Measurements from ENCODE around the gene RAB40B. TPM values are rescaled to one million over a fixed set of nuclear protein-coding genes. Genes with fewer than 3 reads are reported as not detected.

RAB40B gene
- polyA plus RNA-seq, 2 of the 4 experiments (the other 2 are of a cell fraction): 5.6 to 9.4 TPM

DNA sequence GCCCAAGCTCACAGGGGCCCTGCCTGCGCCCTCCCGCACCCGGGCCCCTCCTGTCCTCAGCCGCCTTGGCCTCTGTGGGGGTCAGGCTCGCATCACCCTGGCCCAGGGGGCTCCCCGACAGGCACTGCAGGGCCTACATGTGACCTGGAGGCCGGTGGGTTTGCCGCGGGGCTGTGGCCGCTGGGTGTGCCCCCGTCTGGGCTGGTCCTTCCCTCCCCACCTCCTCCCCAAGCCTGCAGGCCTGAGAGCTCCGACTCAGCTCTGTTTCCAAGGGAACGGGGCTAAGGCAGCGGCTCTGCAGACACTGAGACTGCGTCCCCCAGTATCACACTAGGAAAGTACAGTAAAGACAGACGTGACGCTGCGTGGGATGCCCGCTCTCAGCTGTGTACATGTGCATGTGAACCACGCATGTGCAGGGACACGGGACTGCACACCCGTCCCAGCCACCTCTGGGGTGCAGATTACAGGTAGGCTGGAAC lies 33.8 kb downstream of the RAB40B start:
- WGBS (ENCODE audit: missing lambda C conversion rate): 87% methylated on average over 22 of the region's 22 CpGs
- ATAC-seq (no peak), FAIRE-seq (no peak), DNase-seq (ENCODE audit: low read depth in 1 of 2, low spot score in 1 of 2) (no peak)
- ChIA-PET POLR2A (no interaction called here), CTCF (interaction anchor here (2.1 to 19.3 kb wide), 3 partner anchors 8 to 108 kb away, joined by 7 to 450 read pairs (median 72); no protein-coding TSS in a partner anchor)
- H3K27ac ChIP-seq: no peak overlapping the region
- no peak overlapping the region for H3K4me3 ChIP-seq
- peaks cover 6% of the 10 kb centered on the region; the same call in 2 of the 3 replicates for H3K4me1 ChIP-seq
- TF ChIP-seq POLR2AphosphoS2 (conservative IDR thresholded peaks at IDR 0.05; ENCODE audit: low read length) (no peak), SREBF2 (IDR thresholded peaks at IDR 0.05) (no peak), HOXB5 (CRISPR knock-in tag; IDR thresholded peaks at IDR 0.05) (no peak), JUNB (IDR thresholded peaks at IDR 0.05) (no peak), TFCP2L1 (CRISPR knock-in tag; IDR thresholded peaks at IDR 0.05) (no peak), RAD21 (conservative IDR thresholded peaks at IDR 0.05 in 1 of 2, IDR thresholded peaks at IDR 0.05 in 1 of 2) (no peak), NFE2L2 (conservative IDR thresholded peaks at IDR 0.05; ENCODE audit: low read length) (no peak), RCOR1 (IDR thresholded peaks at IDR 0.05; ENCODE audit: low read depth, low read length) (no peak), POLR2A (IDR thresholded peaks at IDR 0.05; ENCODE audit: low read length) (no peak), RFX5 (IDR thresholded peaks at IDR 0.05) (no peak), RARB (CRISPR knock-in tag; IDR thresholded peaks at IDR 0.05) (no peak), EHF (CRISPR knock-in tag; IDR thresholded peaks at IDR 0.05) (no peak), SMC3 (IDR thresholded peaks at IDR 0.05) (no peak), FOSL2 (IDR thresholded peaks at IDR 0.05) (no peak), FOSL2 (CRISPR knock-in tag; IDR thresholded peaks at IDR 0.05) (no peak), HOXB13 (CRISPR knock-in tag; IDR thresholded peaks at IDR 0.05; ENCODE audit: low read depth) (no peak), JUN (IDR thresholded peaks at IDR 0.05) (no peak)
- TF ChIP-seq, protein P1, sequence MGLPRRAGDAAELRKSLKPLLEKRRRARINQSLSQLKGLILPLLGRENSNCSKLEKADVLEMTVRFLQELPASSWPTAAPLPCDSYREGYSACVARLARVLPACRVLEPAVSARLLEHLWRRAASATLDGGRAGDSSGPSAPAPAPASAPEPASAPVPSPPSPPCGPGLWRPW (IDR thresholded peaks at IDR 0.05): no peak
- TF ChIP-seq, protein P2, sequence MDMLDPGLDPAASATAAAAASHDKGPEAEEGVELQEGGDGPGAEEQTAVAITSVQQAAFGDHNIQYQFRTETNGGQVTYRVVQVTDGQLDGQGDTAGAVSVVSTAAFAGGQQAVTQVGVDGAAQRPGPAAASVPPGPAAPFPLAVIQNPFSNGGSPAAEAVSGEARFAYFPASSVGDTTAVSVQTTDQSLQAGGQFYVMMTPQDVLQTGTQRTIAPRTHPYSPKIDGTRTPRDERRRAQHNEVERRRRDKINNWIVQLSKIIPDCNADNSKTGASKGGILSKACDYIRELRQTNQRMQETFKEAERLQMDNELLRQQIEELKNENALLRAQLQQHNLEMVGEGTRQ (IDR thresholded peaks at IDR 0.05): no peak
- TF ChIP-seq, protein P3, sequence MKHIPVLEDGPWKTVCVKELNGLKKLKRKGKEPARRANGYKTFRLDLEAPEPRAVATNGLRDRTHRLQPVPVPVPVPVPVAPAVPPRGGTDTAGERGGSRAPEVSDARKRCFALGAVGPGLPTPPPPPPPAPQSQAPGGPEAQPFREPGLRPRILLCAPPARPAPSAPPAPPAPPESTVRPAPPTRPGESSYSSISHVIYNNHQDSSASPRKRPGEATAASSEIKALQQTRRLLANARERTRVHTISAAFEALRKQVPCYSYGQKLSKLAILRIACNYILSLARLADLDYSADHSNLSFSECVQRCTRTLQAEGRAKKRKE (CRISPR knock-in tag; IDR thresholded peaks at IDR 0.05; ENCODE audit: low read depth): no peak
- TF ChIP-seq, protein P4, sequence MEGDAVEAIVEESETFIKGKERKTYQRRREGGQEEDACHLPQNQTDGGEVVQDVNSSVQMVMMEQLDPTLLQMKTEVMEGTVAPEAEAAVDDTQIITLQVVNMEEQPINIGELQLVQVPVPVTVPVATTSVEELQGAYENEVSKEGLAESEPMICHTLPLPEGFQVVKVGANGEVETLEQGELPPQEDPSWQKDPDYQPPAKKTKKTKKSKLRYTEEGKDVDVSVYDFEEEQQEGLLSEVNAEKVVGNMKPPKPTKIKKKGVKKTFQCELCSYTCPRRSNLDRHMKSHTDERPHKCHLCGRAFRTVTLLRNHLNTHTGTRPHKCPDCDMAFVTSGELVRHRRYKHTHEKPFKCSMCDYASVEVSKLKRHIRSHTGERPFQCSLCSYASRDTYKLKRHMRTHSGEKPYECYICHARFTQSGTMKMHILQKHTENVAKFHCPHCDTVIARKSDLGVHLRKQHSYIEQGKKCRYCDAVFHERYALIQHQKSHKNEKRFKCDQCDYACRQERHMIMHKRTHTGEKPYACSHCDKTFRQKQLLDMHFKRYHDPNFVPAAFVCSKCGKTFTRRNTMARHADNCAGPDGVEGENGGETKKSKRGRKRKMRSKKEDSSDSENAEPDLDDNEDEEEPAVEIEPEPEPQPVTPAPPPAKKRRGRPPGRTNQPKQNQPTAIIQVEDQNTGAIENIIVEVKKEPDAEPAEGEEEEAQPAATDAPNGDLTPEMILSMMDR (IDR thresholded peaks at IDR 0.05): no peak
- H3K9me3 ChIP-seq: no peaks in the 10 kb centered on the region
- H3K4me2 ChIP-seq: no peak overlapping the region

DNA sequence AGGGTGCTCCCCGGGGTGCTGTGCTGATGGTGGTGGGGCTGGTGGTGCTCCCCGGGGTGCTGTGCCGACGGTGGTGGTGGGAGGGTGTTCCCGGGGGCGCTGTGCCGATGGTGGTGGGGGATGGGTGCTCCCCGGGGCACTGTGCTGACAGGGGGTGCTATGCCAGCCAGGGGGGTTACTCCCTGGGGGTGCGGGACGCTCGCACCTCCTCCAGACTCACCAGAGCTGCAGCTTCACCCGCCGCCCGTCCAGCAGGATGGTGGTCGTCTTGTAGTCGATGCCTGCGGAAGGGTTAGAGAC lies 34.3 kb downstream of the RAB40B start:
- POLR2A ChIA-PET: no interaction called here
- DNase-seq (ENCODE audit: low read depth in 1 of 2, low spot score in 1 of 2) (no peak), FAIRE-seq (no peak), ATAC-seq (no peak)
- CTCF ChIA-PET: interaction anchor here (2.1 to 19.3 kb wide), 2 partner anchors 24 to 108 kb away, joined by 7 to 450 read pairs; no protein-coding TSS in a partner anchor
- Histone ChIP-seq H3K9me3 (no peaks in the 10 kb centered on the region), H3K4me3 (no peak overlapping the region), H3K4me1 (peaks cover 6% of the 10 kb centered on the region; the same call in 2 of the 3 replicates), H3K27ac (no peak overlapping the region), H3K4me2 (no peak overlapping the region)
- WGBS (ENCODE audit: missing lambda C conversion rate): 98% methylated on average over 9 of the region's 17 CpGs
- TF ChIP-seq JUN (IDR thresholded peaks at IDR 0.05) (no peak), ZSCAN20 (CRISPR knock-in tag; IDR thresholded peaks at IDR 0.05) (no peak), CHD2 (IDR thresholded peaks at IDR 0.05; ENCODE audit: low read length, partially characterized antibody) (no peak)
